GM18511 (cell line): Measurements from ENCODE around the gene INO80B.
"Not testable (repeated sequence)": the region's sequence is repeated elsewhere in the genome, so short reads cannot be mapped to it uniquely, and the experiment has no call there.

ENCODE experiments used
- ATAC-seq: cut with Tn5 transposase; IDR thresholded peaks from one replicate; pipeline ENCODE4 v1.9.1; 2021; ENCODE audit warnings: mild to moderate bottlenecking, moderate library complexity; ENCODE audit not compliant: unreplicated experiment

INO80B gene

DNA sequence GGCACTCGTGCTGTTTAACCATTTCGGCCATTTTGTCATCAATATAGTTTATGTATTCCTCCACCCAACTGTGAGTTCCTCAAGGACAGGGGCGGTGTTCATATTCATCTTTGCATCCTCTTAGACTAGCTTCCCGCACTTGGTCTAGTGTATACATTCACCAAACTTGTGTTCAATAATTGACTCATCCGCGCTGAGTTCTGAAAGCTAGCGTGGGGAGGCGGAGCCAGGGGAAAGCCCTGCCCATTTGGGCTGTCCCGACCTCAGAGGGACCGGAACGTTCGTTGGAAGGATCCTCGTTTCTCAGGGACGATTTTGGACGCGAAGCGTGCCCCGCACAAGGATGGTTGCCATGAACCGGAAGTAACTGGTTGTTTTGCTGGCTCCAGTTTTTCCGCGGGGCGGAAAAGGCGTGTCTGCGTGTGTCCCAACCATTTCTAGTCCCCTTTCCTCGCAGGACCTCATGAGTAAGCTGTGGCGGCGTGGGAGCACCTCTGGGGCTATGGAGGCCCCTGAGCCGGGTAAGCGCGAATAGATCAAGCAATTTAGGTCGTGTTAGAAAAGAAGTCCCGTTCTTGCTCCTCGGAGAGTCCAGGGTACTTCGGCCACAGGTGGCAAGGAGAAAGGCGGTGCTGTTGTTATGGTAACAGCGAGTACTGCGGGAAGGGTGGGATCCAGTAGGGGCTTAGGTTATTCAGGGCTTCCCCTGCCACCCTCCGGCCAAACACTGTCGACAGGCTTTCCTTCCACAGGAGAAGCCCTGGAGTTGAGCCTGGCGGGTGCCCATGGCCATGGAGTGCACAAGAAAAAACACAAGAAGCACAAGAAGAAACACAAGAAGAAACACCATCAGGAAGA, at the start of gene INO80B:
TSS of gene INO80B (plus strand) at position 434 of the 858 bp plus-strand sequence. CDS start at position 464, 30 bp downstream.
- peak; percentile 37 for ATAC-seq

GRCh38 chr2:74406035-74406434, 48.9 kb upstream of the INO80B start:
- ATAC-seq, result peak; percentile 72

- no peak for ATAC-seq
These were observed 47.2 kb upstream of the INO80B start for GRCh38 chr2:74407682-74408081.

- ATAC-seq, result no peak
These were observed 41.7 kb upstream of the INO80B start for GRCh38 chr2:74413001-74413698.

GRCh38 chr2:74414441-74414840, 40.4 kb upstream of the INO80B start:
- no peak for ATAC-seq

DNA sequence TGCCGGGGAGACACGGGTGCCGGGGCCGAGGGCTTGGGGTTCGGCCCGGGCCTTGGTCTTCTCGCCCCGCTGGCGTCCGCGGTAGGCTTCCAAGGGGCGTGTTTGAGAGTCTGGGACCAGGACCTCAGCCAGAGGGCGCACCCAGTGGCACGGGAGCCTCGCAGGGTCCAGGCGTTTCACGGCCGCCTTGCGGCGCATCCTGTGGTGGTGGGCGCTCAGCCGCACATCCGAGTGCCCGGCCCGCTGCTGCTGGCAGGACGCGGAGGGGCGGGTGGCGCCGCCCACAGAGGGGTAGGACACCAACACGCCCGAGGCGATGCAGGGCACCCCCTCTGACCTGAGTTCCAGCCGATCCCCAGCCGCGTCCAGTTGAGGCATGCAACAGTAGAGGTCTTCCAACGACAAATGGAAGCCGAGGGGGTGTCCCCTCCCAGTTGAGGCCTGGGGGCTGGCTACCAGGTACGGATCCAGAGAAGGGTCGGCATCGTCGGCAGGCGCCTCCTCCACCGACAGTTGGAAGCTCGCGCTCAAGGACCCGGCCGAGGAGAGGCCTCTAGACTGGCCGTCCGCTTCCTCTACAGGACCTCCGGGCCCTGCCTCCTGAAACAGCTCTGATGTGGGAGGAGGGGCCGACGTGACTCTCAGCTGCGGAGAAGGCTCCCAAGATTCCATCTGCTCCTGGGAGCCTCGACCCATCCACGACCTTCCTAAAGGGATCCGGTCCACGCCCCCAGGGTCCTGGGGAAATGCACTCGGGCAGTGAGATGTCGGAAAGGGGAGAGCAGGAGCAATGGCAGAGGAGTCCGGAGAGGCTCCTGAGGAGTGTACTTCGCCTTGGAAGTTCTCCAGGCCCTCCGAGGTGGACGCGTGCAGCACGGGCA, 39.8 kb upstream of the INO80B start:
- no peak for ATAC-seq

GRCh38 chr2:74415762-74416395, 39.0 kb upstream of the INO80B start:
- ATAC-seq, result no peak

DNA sequence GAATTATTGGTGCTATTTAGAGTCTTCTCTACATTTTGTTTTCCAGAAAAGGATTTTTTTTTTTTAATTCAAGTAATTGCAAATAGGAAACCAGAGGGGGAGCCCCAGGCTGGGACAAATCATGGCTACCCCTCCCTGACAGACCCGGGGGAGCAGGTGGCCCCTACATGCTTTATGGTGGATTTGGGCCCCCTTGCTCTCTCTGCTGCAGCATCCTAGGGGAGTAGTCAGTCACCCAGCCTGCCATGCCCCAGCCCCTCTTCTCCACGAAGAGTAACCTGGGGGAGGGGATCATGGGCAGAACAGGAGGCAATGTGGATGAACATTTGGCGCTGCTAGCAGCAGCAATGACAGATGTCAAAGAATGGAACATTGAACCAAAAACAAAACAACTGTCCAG, 38.1 kb upstream of the INO80B start:
- ATAC-seq, result no peak

GRCh38 chr2:74417197-74417596, 37.7 kb upstream of the INO80B start:
- ATAC-seq, result no peak

DNA sequence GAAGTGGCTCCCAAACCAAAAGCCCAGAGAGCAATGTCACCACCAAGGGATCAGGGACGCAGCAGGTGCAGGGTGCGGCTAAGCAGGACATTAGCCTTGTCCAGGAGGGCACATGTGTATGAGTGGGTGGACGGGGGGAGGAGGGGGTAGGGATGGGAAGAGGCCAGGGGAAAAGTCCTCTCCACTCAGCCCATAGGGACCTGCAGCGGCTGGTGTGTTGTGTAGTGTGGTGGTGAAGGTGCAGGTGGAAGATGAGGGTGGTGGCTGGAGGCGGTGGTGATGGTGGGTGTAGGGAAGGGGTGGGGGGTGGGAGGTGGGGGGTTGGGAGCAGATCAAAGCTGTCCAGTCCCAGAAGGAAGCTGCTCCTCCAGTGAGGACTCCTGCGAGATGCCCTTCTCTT, 37.1 kb upstream of the INO80B start:
- ATAC-seq, result no peak

DNA sequence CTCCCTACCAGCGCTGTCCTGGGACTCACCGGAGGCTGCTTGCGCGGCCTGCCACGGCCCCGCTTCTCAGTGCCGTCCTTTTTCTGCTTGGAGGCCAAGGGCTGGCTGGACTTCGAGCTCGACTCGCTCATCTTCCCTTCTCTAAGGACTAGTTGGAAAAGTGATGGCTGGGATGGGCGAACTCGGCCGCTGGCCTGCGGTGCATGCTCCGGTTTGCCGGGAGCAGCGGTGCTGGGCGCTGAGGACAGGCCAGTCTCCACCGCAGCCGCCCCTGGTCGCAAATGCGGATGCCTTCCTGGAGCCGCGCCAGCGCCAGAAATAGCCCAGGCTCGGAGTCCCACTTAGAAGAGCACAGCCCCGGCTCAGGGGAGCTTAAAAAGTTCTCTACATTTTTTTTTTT, 36.6 kb upstream of the INO80B start:
- ATAC-seq, result no peak

GRCh38 chr2:74419345-74419744, 35.5 kb upstream of the INO80B start:
- ATAC-seq, result no peak

DNA sequence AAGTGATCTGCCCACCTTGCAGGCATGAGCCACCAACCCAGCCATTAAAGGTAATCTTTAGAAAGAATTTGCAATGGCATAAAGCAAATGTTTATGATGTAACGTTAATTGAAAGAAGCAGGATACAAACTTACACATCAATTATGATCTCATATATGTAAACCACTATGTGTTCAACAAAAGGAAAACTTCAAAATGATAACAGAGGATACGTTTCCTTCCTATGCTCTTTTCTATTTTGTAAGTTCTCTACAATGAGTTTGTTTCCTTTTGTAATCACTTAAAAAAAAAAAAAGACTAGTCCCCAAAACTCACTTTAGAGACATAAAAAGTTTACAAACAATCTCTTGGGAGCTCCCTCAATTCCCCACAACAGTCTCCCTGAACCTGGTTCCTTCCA, 34.9 kb upstream of the INO80B start:
- ATAC-seq, result no peak

DNA sequence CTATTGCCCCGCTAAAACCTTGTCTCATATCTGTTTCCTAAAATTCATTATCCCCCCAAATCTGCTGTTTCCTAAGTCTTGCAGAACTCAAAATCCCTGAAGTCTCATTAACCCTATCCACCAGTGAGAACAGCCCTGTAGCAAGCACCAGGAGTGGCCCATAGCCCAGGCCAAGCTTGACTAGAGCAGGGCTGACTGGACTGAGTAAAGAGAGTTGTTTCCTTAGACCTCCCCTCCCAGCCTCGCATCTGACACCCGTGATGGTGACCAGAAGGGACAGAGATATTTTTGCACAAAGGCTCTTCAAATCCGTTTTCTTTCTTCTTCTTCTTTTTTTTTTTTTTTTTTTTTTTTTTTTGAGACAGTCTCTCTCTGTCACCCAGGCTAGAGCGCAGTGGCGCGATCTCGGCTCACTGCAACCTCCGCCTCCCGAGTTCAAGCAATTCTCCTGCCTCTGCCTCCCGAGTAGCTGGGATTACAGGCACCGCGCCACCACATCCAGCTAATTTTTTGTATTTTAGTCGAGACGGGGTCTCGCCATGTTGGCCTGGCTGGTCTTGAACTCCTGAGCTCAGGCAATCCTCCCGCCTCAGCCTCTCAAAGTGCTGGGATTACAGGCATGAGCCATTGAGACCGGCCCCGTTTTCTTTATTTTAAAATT, 34.3 kb upstream of the INO80B start:
- not testable (repeated sequence) for ATAC-seq

GRCh38 chr2:74421221-74421870, 33.5 kb upstream of the INO80B start, which contains the start of the genes C2orf81 and WDR54:
TSS of gene C2orf81 (minus strand) at chr2:74421619. CDS start at chr2:74421560, 59 bp downstream.
TSS of gene WDR54 (plus strand) at chr2:74421730. CDS start at chr2:74422154, 424 bp downstream.
- ATAC-seq, result peak; percentile 94

DNA sequence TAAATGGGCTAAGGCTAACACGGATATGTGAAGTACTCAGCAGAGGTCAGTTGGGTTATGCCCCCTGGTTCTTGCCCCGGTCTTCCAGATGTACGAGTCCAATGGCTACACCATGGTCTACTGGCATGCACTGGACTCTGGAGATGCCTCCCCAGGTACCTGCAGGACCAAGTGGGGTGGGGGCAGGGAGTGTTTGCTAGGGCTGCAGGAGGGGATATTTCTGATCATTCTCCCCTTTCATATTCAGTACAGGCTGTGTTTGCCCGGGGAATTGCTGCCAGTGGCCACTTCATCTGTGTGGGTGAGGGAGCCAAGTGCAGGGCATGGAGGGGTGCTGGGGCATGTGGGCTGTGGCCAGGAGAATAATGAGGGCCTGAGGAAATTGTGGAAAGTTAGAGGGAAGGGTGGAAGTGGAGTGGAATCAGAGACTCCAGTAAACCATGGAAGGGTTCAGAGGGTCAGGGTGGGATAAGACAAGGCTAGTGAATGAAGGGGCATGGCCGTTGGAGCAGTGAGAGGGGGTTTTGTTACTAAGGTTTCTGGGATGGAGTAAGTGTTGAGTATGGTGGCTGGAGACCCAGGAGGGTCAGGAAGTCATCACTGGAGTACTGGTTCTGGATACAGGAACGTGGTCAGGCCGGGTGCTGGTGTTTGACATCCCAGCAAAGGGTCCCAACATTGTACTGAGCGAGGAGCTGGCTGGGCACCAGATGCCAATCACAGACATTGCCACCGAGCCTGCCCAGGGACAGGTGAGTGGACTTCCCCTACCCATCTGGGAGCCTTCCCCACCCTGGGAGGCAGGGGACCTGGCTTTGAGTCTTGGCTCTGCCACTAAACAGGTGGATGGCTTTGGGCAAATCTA, 31.4 kb upstream of the INO80B start:
- no peak for ATAC-seq

DNA sequence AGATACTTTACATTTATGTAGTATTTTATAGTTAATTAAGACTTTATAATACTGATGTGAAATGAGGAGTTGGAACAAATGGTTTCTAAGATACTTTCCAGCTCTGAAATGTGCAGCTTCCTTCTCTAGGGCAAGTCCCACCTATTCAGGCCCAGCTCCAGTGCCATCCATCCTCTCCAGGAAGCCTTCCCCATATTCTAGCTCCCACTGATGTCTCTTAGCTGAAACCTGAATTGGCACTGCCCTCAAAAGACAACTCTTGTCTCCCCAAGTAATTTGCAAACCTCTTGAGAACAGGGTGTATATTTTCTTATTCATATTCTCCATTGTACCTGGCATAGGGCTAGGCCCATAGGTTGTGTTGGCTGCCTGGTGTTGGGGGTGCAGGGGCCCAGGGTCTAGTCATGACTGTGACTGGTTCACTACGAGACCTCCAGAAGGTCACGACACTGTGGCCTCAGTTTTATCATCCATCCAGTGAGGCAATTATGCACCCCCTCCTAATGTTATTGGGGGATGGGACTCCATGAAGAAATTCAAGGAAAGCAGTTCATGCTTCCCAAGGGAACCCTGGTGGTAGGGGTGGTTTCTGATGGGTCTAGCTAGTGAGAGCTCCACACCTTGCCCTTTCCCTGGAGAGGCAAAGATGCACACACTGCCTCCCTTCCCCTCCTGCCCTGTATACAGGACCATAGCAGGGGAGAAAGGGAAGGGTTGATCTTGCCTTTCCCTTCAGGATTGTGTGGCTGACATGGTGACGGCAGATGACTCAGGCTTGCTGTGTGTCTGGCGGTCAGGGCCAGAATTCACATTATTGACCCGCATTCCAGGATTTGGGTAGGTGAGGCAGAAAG, 30.5 kb upstream of the INO80B start:
- ATAC-seq, result no peak

- ATAC-seq, result no peak
These were observed 29.9 kb upstream of the INO80B start for GRCh38 chr2:74424995-74425406.
